HG03135 (cell line): ENCODE results near the gene KCNH2.
"Not testable (repeated sequence)": the region's sequence is repeated elsewhere in the genome, so short reads cannot be mapped to it uniquely, and the experiment has no call there.

Source experiments
- ATAC-seq: cut with Tn5 transposase; IDR thresholded peaks from one replicate; pipeline ENCODE4 v1.9.1; 2021; ENCODE audit warnings: mild to moderate bottlenecking, moderate library complexity; ENCODE audit not compliant: unreplicated experiment

Gene KCNH2

GRCh38 chr7:151012031-151012692 is 34.0 kb upstream of the KCNH2 start:
- ATAC-seq = no peak

DNA sequence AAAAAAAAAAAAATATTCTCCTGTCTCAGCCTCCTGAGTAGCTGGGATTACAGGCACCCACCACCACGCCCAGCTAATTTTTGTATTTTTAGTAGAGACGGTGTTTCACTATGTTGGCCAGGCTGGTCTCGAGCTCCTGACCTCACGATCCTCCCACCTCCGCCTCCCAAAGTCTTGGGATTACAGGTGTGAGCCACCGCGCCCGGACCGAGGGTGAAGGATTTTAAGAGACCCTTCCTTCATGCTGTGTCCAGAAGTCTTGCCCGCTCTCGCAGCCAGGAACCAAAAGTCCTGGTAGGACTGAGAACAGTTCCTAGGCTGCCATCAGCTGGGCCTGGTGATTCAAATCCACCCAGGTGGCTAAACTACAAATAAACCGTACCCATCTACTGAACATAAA is 33.5 kb upstream of the KCNH2 start:
- not testable (repeated sequence) for ATAC-seq

DNA sequence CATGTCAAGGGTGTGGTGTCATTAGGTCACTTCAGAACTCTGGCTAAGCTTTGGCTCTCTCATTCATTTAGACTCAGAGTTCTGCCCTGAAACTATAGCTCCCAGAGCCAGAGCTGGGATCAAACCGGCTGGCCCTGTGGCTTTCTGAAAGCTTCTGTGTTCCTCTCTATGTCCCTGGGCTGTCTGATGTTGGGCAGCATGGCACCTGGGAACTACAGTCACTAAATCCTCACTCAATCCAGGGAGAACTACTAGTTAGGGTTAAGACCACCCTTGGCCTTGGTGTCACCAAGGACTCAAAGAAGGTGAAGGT is 32.9 kb upstream of the KCNH2 start:
- ATAC-seq = no peak

DNA sequence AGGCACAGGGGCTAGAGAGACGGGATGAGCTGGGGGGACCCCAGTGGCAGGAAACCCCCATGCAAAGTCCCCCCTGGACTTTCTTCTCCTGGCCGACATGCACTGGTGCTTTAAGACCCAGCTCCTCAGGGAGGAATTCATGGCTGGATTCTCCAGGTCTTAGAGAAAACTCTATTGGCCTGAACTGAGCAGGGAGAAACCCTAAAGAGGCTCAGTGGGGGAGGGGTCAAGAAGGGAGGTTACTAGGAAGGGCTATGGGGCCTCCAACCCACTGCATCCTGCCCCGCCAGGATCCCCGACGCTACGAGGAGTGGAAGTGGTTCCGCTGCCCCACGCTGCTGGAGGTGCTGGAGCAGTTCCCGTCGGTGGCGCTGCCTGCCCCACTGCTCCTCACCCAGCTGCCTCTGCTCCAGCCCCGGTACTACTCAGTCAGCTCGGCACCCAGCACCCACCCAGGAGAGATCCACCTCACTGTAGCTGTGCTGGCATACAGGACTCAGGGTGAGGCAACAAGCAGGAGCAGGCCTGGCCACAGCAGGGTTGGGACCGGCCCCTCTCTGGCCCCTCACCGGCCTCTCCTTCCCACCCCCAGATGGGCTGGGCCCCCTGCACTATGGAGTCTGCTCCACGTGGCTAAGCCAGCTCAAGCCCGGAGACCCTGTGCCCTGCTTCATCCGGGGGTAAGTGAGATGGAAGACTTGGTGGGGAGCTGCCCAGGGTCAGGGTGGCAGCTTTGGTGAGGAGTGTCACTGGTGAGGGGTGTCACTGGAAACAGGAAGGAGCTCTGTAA is 32.4 kb upstream of the KCNH2 start:
- no peak for ATAC-seq

DNA sequence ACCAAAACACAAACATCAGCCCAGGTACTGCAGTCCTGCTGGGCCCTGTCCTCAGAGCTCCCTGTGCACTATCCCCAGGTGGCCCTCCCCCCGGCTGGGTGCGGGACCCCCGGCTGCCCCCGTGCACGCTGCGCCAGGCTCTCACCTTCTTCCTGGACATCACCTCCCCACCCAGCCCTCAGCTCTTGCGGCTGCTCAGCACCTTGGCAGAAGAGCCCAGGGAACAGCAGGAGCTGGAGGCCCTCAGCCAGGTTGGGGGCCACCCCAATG is 31.9 kb upstream of the KCNH2 start:
- ATAC-seq = no peak

DNA sequence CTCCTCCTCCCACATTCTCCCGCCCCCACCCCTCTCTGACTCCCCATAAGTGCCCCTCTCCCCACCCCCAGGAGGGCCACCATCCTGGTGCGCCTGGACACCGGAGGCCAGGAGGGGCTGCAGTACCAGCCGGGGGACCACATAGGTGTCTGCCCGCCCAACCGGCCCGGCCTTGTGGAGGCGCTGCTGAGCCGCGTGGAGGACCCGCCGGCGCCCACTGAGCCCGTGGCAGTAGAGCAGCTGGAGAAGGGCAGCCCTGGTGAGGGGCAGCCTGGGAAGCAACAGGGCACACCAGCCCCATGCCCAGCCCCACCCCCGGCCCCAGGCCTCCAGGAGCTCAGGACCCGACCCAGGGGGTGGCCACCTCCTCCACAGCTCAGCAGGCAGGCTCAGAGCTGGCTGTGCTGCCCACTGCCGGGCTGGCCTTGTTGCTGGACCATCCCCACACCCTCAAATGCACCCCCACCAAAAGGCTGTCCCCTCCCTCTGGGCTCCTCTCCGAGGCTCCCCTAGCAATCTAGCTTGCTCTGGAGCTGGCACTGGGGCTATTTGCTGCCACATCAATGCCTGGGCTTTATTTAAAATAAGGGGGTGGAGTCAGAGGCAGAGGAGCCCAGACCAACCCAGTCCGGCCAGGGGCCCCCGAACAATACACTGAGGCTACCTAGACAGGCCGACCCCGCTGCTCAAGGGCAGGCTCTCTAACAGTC is 31.4 kb upstream of the KCNH2 start:
- no peak for ATAC-seq

DNA sequence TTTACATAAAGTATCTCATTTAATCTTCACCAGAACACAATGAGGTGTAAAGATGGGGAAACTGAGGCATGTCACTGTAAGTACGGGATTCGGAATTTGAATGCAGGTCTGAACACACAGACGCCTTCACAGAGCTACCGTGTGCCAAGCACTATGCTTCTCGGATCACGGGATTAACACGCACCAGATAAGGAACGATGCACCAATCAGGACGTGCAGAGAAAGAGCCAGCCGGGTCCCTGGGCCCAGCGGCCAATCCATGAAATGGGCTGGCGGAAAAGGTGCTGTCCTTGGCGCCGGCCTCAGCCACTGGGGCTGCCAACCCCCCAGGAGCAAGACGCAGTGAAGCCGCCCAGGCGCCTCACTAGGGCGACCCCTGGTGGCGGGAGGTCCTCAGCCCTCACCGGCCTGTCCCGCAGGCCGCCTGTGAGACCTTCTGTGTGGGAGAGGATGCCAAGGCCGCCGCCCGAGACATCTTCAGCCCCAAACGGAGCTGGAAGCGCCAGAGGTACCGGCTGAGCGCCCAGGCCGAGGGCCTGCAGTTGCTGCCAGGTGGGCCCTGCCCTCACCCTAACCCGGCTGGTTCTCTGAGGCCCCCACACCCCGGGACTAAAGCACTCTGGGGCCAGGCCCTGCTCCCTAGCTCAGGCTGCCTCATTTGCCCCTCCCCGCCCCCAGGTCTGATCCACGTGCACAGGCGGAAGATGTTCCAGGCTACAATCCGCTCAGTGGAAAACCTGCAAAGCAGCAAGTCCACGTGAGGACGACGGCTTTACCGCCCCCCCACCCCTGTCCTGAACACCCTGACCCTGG is 30.6 kb upstream of the KCNH2 start:
- peak; percentile 57 for ATAC-seq

GRCh38 chr7:151008143-151008510 is 30.0 kb upstream of the KCNH2 start:
- ATAC-seq = no peak

DNA sequence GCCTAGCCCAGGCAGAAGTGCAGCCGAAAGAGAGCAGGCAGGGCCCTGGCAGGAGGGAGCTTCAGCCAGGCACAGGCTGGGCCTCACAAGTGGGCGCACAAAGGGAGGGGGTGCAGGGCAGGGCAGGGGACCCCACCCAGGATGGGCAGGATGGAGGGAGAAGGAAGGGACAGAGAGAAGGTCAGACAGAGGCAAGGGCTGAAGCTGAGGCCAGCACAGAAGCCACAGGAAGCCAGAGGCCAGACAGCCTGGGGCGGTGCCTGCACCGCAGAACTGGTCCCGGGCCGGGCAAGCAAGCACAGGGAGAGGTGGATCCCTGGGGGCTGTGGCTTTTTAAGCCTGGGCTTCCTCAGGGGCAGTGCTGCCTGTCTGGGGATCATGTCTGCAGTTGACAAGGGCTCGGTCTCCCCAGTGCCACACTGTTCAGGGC is 29.4 kb upstream of the KCNH2 start:
- ATAC-seq = no peak

DNA sequence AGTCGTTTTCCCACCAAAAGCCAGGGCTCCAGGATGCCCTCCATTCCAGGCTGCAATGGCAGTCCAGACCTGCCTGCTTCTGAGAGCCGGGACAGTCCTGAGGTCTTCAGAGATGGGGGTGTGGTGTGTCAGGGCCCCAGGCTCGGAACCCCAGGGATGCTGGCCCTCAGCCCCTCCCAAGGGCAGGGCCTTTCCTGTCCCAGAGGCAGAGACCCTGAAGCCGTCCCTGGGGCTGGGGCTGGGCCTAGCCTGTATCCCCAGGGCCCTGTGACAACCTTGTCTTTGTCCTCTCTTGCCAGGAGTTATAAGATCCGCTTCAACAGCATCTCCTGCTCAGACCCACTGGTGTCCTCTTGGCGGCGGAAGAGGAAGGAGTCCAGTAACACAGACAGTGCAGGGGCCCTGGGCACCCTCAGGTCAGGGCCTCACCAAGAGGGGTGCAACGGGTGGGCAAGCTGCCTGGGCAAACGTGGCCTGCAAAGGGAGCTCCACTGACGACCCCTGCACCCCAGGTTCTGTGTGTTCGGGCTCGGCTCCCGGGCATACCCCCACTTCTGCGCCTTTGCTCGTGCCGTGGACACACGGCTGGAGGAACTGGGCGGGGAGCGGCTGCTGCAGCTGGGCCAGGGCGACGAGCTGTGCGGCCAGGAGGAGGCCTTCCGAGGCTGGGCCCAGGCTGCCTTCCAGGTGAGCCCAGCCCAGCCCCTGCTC is 28.6 kb upstream of the KCNH2 start:
- ATAC-seq = no peak

- no peak for ATAC-seq
Measured at GRCh38 chr7:151005566-151005965, 27.4 kb upstream of the KCNH2 start.

DNA sequence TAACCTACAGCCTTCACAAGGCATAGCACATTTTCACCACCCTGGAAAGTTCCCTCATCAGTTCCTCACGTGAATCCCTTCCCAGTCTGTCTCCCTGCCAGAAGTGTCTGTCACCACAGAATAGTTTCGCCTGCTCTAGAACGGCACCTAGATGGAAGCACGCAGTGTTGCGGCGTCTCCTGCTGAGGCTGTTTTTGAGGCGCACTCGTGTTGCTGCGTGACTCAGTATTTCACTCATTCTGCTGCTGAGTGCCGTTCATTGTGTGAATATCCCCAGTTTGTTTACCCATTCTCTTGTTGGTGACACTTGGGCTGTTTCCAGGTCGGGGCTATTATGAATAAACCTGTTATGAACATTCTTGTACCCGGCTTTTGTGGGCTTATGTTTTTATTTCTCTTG is 25.5 kb upstream of the KCNH2 start:
- ATAC-seq = no peak

DNA sequence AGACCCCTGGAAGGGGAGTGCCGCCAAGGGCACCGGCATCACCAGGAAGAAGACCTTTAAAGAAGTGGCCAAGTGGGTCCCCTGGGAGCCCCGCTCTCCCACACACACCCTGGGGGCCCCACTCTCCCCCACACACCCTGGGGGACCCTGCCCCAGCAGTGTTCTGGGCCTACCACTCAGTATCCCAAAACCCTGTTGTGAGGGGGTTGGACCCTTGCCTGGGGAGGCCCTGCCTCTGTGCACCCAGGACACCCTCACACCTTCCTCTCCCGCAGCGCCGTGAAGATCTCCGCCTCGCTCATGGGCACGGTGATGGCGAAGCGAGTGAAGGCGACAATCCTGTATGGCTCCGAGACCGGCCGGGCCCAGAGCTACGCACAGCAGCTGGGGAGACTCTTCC is 23.4 kb upstream of the KCNH2 start:
- no peak for ATAC-seq

GRCh38 chr7:151000897-151001495 is 22.9 kb upstream of the KCNH2 start:
- ATAC-seq = no peak

- ATAC-seq = no peak
Measured at GRCh38 chr7:150999497-151000230, 21.5 kb upstream of the KCNH2 start.

DNA sequence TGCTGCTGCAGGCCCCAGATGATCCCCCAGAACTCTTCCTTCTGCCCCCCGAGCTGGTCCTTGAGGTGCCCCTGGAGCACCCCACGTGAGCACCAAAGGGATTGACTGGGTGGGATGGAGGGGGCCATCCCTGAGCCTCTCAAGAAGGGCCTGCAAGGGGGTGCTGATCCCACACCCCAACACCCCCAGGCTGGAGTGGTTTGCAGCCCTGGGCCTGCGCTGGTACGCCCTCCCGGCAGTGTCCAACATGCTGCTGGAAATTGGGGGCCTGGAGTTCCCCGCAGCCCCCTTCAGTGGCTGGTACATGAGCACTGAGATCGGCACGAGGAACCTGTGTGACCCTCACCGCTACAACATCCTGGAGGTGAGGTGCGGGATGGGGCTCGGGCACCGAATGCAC is 20.9 kb upstream of the KCNH2 start:
- no peak for ATAC-seq

DNA sequence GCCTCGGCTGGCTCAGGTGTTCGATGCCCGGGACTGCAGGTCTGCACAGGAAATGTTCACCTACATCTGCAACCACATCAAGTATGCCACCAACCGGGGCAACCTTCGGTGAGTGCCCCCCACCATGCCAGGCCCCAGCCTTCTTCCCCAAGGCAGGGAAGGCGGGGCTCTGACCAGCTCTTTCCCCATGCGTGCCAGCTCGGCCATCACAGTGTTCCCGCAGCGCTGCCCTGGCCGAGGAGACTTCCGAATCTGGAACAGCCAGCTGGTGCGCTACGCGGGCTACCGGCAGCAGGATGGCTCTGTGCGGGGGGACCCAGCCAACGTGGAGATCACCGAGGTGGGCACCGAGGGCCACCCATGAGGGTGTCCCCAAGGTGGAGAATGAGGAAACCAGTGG is 20.2 kb upstream of the KCNH2 start:
- no peak for ATAC-seq

DNA sequence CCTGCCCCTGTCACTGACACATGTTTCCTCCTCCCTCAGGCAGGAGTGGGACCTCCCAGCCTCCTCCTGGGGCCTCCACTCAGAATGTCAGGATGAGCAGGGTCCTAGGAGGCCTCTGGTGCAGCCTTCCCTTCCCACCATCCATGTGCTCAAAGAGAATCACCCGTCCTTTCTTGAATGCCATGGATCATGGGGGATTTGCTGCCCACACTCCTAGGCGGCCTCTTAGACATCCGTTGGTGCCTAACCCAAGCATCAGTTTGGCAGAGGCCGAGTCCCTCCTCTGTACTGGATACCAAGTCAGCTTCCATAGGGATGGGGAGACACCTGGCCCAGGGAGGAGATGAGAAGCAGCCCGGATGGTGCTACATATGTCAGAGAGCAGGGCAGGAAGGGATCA is 19.7 kb upstream of the KCNH2 start:
- ATAC-seq = no peak

GRCh38 chr7:150997075-150997511 is 19.0 kb upstream of the KCNH2 start:
- ATAC-seq = no peak
